HG03520 (cell line): Measurements from ENCODE around the gene TGFBR3.

Experiments used
- ATAC-seq: cut with Tn5 transposase; IDR thresholded peaks from one replicate; pipeline ENCODE4 v1.9.1; 2021; ENCODE audit warnings: mild to moderate bottlenecking, moderate library complexity; ENCODE audit not compliant: unreplicated experiment

Gene TGFBR3

GRCh38 chr1:91741906-91742305 lies 144.0 kb downstream of the TGFBR3 start:
- ATAC-seq, result no peak

- ATAC-seq, result no peak
Observed at GRCh38 chr1:91741301-91741700, 144.7 kb downstream of the TGFBR3 start.

- ATAC-seq, result no peak
Observed at GRCh38 chr1:91737650-91738049, 148.3 kb downstream of the TGFBR3 start.

- ATAC-seq, result no peak
Observed at GRCh38 chr1:91736715-91737615, 149.0 kb downstream of the TGFBR3 start.

- no peak for ATAC-seq
Observed at GRCh38 chr1:91736146-91736714, 149.7 kb downstream of the TGFBR3 start.

GRCh38 chr1:91735266-91735845 lies 150.6 kb downstream of the TGFBR3 start:
- no peak for ATAC-seq

GRCh38 chr1:91734761-91735160 lies 151.2 kb downstream of the TGFBR3 start:
- ATAC-seq, result no peak

GRCh38 chr1:91733108-91733710 lies 152.7 kb downstream of the TGFBR3 start:
- no peak for ATAC-seq

- ATAC-seq, result no peak
Observed at GRCh38 chr1:91732291-91733107, 153.5 kb downstream of the TGFBR3 start.

GRCh38 chr1:91731815-91732214 lies 154.1 kb downstream of the TGFBR3 start:
- ATAC-seq, result no peak

GRCh38 chr1:91730801-91731732 lies 154.9 kb downstream of the TGFBR3 start:
- ATAC-seq, result no peak

GRCh38 chr1:91729621-91730358 lies 156.2 kb downstream of the TGFBR3 start:
- no peak for ATAC-seq

- no peak for ATAC-seq
Observed at GRCh38 chr1:91727763-91728162, 158.2 kb downstream of the TGFBR3 start.

- ATAC-seq, result no peak
Observed at GRCh38 chr1:91725989-91726721, 159.8 kb downstream of the TGFBR3 start.

- ATAC-seq, result no peak
Observed at GRCh38 chr1:91725618-91725988, 160.3 kb downstream of the TGFBR3 start.

GRCh38 chr1:91724644-91725043 lies 161.3 kb downstream of the TGFBR3 start:
- no peak for ATAC-seq

GRCh38 chr1:91724231-91724630 lies 161.7 kb downstream of the TGFBR3 start:
- no peak for ATAC-seq

GRCh38 chr1:91720044-91720443 lies 165.9 kb downstream of the TGFBR3 start:
- no peak for ATAC-seq
